Fibroblast of pulmonary artery (primary cell): ENCODE data around the gene ITGA3.
A peak's percentile ranks its signal among the peaks of the same experiment; 100 is the strongest.

Experiments
- DNase-seq: peaks from one replicate; pipeline ENCODE4 v3.0.0-alpha.2; 2010; ENCODE audit warnings: low read depth
- H3K4me3 ChIP-seq: replicated peaks from 2 replicates; pipeline ENCODE4 v1.5.1; 2011; ENCODE audit warnings: low read depth, mild to moderate bottlenecking, control low read depth, low read length, moderate library complexity
- CTCF ChIP-seq: IDR thresholded peaks from 2 replicates; pipeline ENCODE4 v1.5.1; 2011; ENCODE audit warnings: mild to moderate bottlenecking, control low read depth, low read length, inconsistent platforms; ENCODE audit errors: missing control alignments

Gene ITGA3

GRCh38 chr17:50063561-50064252, 7.8 kb downstream of the ITGA3 start:
- TF ChIP-seq CTCF, result no peak
- H3K4me3 ChIP-seq, result no peak overlapping the region
- DNase-seq, result no peak

- no peak overlapping the region for H3K4me3 ChIP-seq
- no peak for TF ChIP-seq CTCF
- DNase-seq, result peak; percentile 95
These were observed 8.5 kb downstream of the ITGA3 start for GRCh38 chr17:50064253-50065001.

GRCh38 chr17:50065056-50065455, 9.1 kb downstream of the ITGA3 start:
- no peak for TF ChIP-seq CTCF
- H3K4me3 ChIP-seq, result no peak overlapping the region
- no peak for DNase-seq

GRCh38 chr17:50066995-50067394, 11.1 kb downstream of the ITGA3 start:
- DNase-seq, result no peak
- TF ChIP-seq CTCF, result no peak
- no peak overlapping the region for H3K4me3 ChIP-seq

GRCh38 chr17:50067996-50068395, 12.1 kb downstream of the ITGA3 start:
- TF ChIP-seq CTCF, result no peak
- no peak for DNase-seq
- H3K4me3 ChIP-seq, result no peak overlapping the region

GRCh38 chr17:50070908-50071680, 15.2 kb downstream of the ITGA3 start:
- no peak for DNase-seq
- no peak for TF ChIP-seq CTCF
- no peak overlapping the region for H3K4me3 ChIP-seq
